ENCODE results near the gene UCP3.
A peak's percentile ranks its signal among the peaks of the same experiment; 100 is the strongest.

The UCP3 gene

GRCh38 chr11:73962101-73962705 lies 46.7 kb downstream of the UCP3 start:
- intact Hi-C loops (cut with DNase I) = loop anchor here (5.0 kb wide), 2 partner anchors 130 to 485 kb away; no protein-coding TSS in a partner anchor
- peak in 2 of 10 donors; percentile 33 to 43 for DNase-seq

- intact Hi-C loops (cut with DNase I) = loop anchor here (5.0 kb wide), 2 partner anchors 131 to 486 kb away; no protein-coding TSS in a partner anchor
- peak in 6 of 10 donors; percentile 29 to 87 (median 71) for DNase-seq
Observed at GRCh38 chr11:73961321-73961720, 47.6 kb downstream of the UCP3 start.

- intact Hi-C loops (cut with DNase I) = no loop called here
- DNase-seq = peak in 2 of 10 donors; percentile 54 to 75
Observed at GRCh38 chr11:73958521-73959141, 50.3 kb downstream of the UCP3 start.

- peak in 2 of 10 donors; percentile 65 to 75 for DNase-seq
- intact Hi-C loops (cut with DNase I) = no loop called here
Observed at GRCh38 chr11:73957654-73958361, 51.1 kb downstream of the UCP3 start.

- intact Hi-C loops (cut with DNase I) = no loop called here
- DNase-seq = peak in 2 of 10 donors; percentile 60 to 67
Observed at GRCh38 chr11:73956876-73957653, 51.8 kb downstream of the UCP3 start.

- intact Hi-C loops (cut with DNase I) = no loop called here
- peak in 1 of 10 donors; percentile 5 for DNase-seq
Observed at GRCh38 chr11:73951797-73952196, 57.1 kb downstream of the UCP3 start.

- peak in 5 of 10 donors; percentile 29 to 89 (median 49) for DNase-seq
- intact Hi-C loops (cut with DNase I) = no loop called here
Observed at GRCh38 chr11:73950869-73951710, 57.8 kb downstream of the UCP3 start, which contains the start of gene DNAJB13. Gene DNAJB13 (plus strand): TSS chr11:73951026. CDS start chr11:73951070, 44 bp downstream.

Measured in posterior cingulate gyrus (tissue), 11 donors.